Esophagus mucosa (tissue), 1 donor: ENCODE results near the gene SETD5. TPM values are rescaled to one million over a fixed set of nuclear protein-coding genes. Genes with fewer than 3 reads are reported as not detected.

Experiments used
- ATAC-seq: fragments of 200-7000 bp; cut with Tn5 transposase; one replicate; pipeline ENCODE4 v1.9.1; 2020
- total RNA-seq: library from RNA; stranded (reverse); gene quantifications from one replicate; pipeline ENCODE4 v1.2.4, GENCODE V29; 2023
- donor health status: DM: yes; HTN: yes; CAD: no.

The SETD5 gene
- total RNA-seq, 1 donor from 2014 or later = 62.5 TPM

DNA sequence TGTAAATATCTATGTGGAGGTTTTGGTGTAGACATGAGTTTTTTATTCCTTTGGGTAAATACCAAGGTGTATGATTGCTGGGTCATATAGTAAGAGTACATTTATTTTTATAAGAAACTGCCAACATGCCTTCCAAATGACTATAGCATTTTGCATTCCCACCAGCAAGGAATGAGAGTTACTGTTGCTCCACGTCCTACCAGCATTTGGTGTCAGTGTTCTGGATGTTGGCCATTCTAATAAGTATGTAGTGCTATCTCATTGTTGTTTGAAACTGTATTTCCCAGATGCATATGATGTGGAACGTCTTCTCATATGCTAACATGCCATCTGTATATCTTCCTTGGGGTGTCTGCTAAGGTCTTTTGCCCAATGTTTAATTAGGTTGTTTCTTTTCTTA is 117.5 kb downstream of the SETD5 start:
- no peak for ATAC-seq

DNA sequence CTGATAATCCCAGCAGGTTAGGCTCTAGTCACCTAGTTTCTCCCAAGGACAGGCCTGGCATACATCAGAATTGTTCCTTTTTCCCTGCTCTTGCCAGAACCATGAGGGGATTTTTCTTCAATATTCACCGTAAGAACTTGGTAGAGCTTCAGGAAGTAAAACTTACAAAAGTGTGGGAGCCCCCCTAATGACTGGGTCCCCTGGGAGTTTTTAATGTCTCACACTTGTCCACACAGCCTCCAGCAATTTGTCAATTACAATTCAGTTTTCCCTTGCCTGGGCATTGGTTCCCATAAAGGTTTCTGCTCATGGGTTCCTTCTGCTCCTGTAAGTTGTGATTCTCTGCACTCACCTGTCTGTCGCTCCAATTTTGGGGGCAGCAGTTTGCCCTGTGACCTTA is 127.7 kb downstream of the SETD5 start:
- ATAC-seq = no peak

Other genes with a start within 250 kb of the SETD5 start
- 5.2 TPM for gene SRGAP3, start 148.0 kb upstream of the SETD5 start, total RNA-seq
- gene THUMPD3, start 34.6 kb upstream of the SETD5 start, total RNA-seq = 29.1 TPM
- gene LHFPL4, start 156.2 kb downstream of the SETD5 start, total RNA-seq = not detected